ENCODE results near the gene ODAD4.

The ODAD4 gene

GRCh38 chr17:41939693-41940090 lies 9.3 kb downstream of the ODAD4 start:
- DNase-seq (ENCODE audit: low read depth): no peak

- DNase-seq (ENCODE audit: low read depth): no peak
Measured at GRCh38 chr17:41941168-41941567, 10.8 kb downstream of the ODAD4 start.

- DNase-seq (ENCODE audit: low read depth): no peak
Measured at GRCh38 chr17:41942626-41943373, 12.4 kb downstream of the ODAD4 start.

- DNase-seq (ENCODE audit: low read depth): no peak
Measured at GRCh38 chr17:41943492-41943891, 13.1 kb downstream of the ODAD4 start.

DNA sequence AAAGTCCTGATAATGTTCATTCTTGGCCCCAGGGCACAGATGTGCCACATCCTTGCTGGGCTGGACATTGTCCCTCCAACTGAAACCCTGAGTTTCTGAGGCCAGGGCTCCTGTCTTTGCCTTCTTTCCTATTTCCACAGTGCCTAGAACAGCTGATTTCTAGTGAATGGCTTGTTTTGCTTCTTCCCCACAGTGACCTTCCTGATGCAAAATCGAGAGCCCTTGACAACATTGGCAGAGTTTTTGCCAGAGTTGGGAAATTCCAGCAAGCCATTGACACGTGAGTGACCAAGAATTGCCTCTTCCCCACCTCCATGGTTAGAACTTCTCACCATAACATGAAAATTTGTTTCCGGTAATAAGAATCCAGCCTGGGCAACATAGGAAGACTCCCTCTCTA lies 14.5 kb downstream of the ODAD4 start:
- no peak for DNase-seq (ENCODE audit: low read depth)

DNA sequence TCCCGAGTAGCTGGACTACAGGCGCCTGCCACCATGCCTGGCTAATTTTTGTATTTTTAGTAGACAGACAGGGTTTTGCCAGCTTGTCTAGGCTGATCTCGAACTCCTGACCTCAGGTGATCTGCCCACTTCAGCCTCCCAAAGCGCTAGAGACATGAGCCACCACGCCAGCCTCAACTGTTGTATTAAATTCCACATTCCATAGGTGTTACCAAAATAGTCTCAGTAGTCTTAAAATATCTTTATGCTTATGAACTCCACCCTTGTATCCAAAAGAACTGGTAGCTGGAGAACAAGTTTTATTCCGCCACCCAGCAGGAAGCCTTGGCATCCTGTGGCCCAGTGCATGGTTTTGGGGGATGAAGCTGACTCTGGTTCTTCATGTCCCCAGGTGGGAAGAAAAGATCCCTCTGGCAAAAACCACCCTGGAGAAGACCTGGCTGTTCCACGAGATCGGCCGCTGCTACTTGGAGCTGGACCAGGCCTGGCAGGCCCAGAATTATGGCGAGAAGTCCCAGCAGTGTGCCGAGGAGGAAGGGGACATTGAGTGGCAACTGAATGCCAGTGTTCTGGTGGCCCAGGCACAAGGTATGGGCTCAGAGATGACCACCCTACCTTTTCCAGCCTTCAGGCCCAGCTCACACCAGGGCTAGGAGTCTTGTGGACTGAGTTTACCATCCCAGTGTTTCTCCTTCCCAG lies 18.5 kb downstream of the ODAD4 start:
- DNase-seq (ENCODE audit: low read depth): no peak

GRCh38 chr17:41956522-41956921 lies 26.1 kb downstream of the ODAD4 start:
- no peak for DNase-seq (ENCODE audit: low read depth)

- DNase-seq (ENCODE audit: low read depth): no peak
Measured at GRCh38 chr17:41957031-41957868, 26.8 kb downstream of the ODAD4 start.

GRCh38 chr17:41957869-41958439 lies 27.5 kb downstream of the ODAD4 start:
- no peak for DNase-seq (ENCODE audit: low read depth)

DNA sequence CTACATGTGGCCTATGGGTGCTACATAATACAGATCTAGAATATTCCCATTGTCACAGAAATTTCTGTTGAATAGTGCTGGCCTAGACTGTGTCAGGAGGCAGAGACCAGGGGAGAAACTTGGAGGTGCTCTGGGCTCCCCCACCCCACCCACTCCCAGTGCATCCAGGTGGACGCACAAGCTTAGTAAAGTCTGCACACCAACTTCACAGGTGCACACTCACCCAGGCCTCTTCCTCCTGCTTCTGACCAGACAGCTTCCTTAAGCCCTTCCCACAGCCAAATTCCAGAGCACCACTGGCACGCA lies 28.6 kb downstream of the ODAD4 start:
- no peak for DNase-seq (ENCODE audit: low read depth)

- DNase-seq (ENCODE audit: low read depth): no peak
Measured at GRCh38 chr17:41959336-41960095, 29.1 kb downstream of the ODAD4 start.

GRCh38 chr17:41962111-41962510 lies 31.7 kb downstream of the ODAD4 start:
- no peak for DNase-seq (ENCODE audit: low read depth)

DNA sequence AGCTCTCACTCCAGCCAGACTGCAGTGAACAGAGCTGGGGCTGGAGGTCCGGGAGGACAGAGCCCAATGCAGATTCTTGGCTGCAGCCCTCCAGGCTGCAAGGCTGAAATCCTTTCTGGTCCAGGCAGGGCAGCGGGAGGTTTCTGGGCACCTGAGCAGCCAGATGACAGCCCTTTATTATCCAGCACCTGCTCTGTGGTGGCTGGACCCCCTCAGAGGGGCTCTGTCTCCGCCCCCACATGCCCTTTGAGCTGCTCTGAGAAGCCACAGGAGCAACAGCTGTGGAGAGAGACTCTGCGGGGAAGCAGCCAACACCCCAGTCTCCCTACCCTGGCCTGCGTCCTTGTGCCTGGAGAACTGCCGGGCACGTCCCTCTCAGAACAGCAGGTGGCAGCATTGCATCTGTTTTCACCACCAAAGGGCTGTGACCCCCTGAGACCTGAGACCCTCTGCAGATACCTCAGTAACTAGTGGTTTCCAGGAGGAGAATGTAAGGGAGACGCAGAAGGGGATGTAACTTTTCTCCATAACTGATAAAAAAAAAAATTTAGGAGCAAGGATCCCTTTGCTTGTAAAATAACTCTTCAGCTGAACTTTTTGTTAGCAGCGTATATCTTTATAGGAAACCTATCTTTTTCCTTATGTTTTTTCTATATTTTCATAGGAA lies 32.5 kb downstream of the ODAD4 start:
- DNase-seq (ENCODE audit: low read depth): peak; percentile 55

- DNase-seq (ENCODE audit: low read depth): peak; percentile 59
Measured at GRCh38 chr17:41965694-41966462, 35.5 kb downstream of the ODAD4 start.

DNA sequence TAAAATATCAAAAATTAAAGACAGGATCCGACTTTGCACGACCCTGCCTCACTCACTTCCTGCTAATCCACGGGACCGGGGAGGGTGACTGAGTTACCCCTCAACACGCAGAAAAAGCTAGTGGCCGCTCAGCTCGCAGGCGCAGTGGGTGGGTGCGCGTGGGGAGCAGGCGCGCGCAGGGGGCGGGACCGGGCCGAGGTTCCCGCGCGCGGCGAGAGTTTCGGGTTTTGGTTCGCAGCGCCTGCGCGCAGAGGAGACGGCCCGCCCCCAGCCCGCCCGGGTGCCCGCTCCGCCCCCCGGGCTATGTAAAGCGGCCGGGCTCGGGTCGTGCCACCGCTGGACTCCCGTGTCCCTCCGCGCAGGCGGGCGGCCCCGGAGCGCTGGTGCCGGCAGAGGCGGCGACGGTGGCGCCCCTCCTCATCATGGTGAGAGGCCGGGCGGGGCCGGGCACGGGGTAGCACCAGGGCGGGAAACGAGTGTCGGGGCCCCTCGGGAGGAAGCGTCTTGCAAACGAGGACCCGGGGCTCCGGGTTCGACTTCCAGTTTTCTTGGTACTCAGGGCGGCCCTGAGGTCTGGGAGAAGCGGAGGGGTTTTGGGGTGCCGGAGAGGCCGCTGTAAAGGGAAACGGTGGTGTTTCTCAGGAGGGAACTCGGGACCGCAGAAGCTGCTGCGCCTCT lies 36.2 kb downstream of the ODAD4 start, which contains the start of gene CNP:
TSS of gene CNP (plus strand) at position 333 of the 678 bp plus-strand sequence. CDS start at position 423, 90 bp downstream.
- peak; percentile 94 for DNase-seq (ENCODE audit: low read depth)

GRCh38 chr17:41967141-41967920 lies 36.9 kb downstream of the ODAD4 start:
- DNase-seq (ENCODE audit: low read depth): peak; percentile 35

GRCh38 chr17:41967921-41968578 lies 37.6 kb downstream of the ODAD4 start:
- DNase-seq (ENCODE audit: low read depth): no peak

GRCh38 chr17:41968676-41969075 lies 38.3 kb downstream of the ODAD4 start:
- DNase-seq (ENCODE audit: low read depth): no peak

Measured in activated T-cell treated with anti-CD3 and anti-CD28 coated beads for 48 hours (primary cell).